AG04449 (cell line): Measurements from ENCODE around the gene MAPK8.
"Not testable (repeated sequence)": the region's sequence is repeated elsewhere in the genome, so short reads cannot be mapped to it uniquely, and the experiment has no call there.

ENCODE experiments used
- CTCF ChIA-PET: fragments of 350-600 bp; formaldehyde crosslinking; extraction: SDS; loops from one replicate; lab custom pipeline; 2021; ENCODE audit warnings: antibody characterized with exemption; lab: Yijun Ruan, JAX
- POLR2A ChIA-PET: fragments of 400-600, 350-600 bp; formaldehyde crosslinking; extraction: SDS; loops from one replicate; lab custom pipeline; 2020; ENCODE audit warnings: antibody characterized with exemption, inconsistent platforms; lab: Yijun Ruan, JAX
- DNase-seq: peaks from one replicate; pipeline ENCODE4 v3.0.0-alpha.2; 2010; ENCODE audit warnings: low read depth, low spot score
- H3K4me3 ChIP-seq: 2 replicates; pipeline ENCODE4 v1.5.1; 2011; ENCODE audit warnings: low read depth, mild to moderate bottlenecking, control low read depth, low read length
- CTCF ChIP-seq: IDR thresholded peaks from one replicate; pipeline ENCODE4 v1.5.1; 2011; ENCODE audit warnings: mild to moderate bottlenecking, moderate library complexity, low read length, control low read depth, inconsistent platforms; ENCODE audit not compliant: insufficient read depth; ENCODE audit errors: missing control alignments

Gene MAPK8

DNA sequence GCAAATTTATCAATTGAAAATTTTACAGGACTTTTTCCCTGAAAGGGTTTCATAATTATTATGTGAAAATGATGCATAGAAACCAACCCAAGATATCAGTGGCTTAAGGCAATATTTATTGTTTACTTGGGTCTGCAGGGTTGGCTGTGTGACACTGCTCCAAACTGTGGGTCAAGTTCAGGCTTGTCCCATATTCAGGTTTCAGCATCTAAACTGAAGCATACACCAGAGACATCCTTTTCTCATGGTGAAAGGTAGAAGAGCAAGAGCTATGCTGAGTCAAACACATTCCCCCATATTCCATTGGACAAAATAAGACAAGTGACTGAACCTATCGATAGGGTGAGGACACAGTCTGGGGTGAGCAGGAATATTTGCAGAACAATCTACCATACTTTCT, 110.9 kb downstream of the MAPK8 start:
- no peak for DNase-seq
- POLR2A ChIA-PET, result no interaction called here
- CTCF ChIA-PET, result interaction anchor here (0.7 to 4.0 kb wide), 5 partner anchors 27 to 239 kb away, joined by 3 to 13 read pairs (median 3); no protein-coding TSS in a partner anchor
- no peak for TF ChIP-seq CTCF
- no peak overlapping the region for H3K4me3 ChIP-seq

GRCh38 chr10:48418189-48418788, 111.8 kb downstream of the MAPK8 start:
- no peak overlapping the region for H3K4me3 ChIP-seq
- CTCF ChIA-PET, result interaction anchor here (1.2 to 4.0 kb wide), 4 partner anchors 29 to 238 kb away, joined by 3 to 13 read pairs (median 6); no protein-coding TSS in a partner anchor
- POLR2A ChIA-PET, result no interaction called here
- no peak for TF ChIP-seq CTCF
- no peak for DNase-seq

GRCh38 chr10:48419714-48420113, 113.2 kb downstream of the MAPK8 start:
- POLR2A ChIA-PET, result no interaction called here
- no peak for TF ChIP-seq CTCF
- no peak overlapping the region for H3K4me3 ChIP-seq
- DNase-seq, result no peak
- CTCF ChIA-PET, result interaction anchor here (2.7 kb wide), 1 partner anchor 237 kb away, joined by 7 read pairs; no protein-coding TSS in a partner anchor

DNA sequence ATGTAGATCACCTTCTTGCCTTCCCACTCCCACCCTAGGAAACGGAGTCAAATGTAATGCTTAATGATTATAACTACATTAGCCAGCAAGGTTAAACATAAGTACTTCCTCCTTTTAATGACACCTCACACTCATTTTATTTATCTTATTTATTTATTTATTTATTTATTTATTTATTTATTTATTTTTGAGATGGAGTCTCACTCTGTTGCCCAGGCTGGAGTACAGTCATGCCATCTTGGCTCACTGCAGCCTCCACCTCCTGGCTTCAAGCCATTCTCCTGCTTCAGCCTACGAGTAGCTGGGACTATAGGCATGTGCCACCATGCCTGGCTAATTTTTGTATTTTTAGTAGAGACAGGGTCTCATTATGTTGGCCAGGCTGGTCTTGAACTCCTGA, 115.4 kb downstream of the MAPK8 start:
- POLR2A ChIA-PET, H3K4me3 ChIP-seq, DNase-seq: not testable (repeated sequence)
- CTCF ChIA-PET, result interaction anchor here (1.4 kb wide), 1 partner anchor 55 kb away, joined by 4 read pairs; no protein-coding TSS in a partner anchor

GRCh38 chr10:48423884-48424283, 117.4 kb downstream of the MAPK8 start:
- ChIA-PET POLR2A (no interaction called here), CTCF (interaction anchor here (0.6 kb wide), 1 partner anchor 59 kb away, joined by 4 read pairs; no protein-coding TSS in a partner anchor)
- TF ChIP-seq CTCF, result no peak
- no peak for DNase-seq
- H3K4me3 ChIP-seq, result no peak overlapping the region

GRCh38 chr10:48428896-48429295, 122.4 kb downstream of the MAPK8 start:
- ChIA-PET POLR2A (no interaction called here), CTCF (no interaction called here)
- no peak overlapping the region for H3K4me3 ChIP-seq
- DNase-seq, result no peak
- TF ChIP-seq CTCF, result no peak

DNA sequence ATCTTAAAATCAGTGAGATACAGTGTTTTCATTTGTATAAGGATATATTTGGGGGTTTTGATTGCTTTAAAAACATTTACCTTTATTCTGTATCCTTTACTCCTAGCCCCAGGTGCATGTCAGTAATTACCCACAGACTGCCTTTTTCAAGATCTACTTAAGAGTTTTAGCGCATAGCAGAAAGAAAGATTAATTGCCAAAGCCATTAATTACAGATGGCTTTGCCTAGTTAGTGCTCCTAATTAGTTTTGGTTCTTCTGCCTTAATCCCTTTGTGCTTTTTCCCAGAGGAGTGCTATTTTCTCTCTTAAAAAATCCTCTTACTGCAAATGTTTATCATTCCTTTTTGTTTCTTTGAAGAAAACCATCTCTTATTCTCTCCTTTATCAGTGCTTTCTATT, 122.8 kb downstream of the MAPK8 start:
- no peak for TF ChIP-seq CTCF
- no peak overlapping the region for H3K4me3 ChIP-seq
- ChIA-PET POLR2A (no interaction called here), CTCF (no interaction called here)
- DNase-seq, result no peak
